GM19438 (cell line): Measurements from ENCODE around the gene CEBPA.
"Not testable (repeated sequence)": the region's sequence is repeated elsewhere in the genome, so short reads cannot be mapped to it uniquely, and the experiment has no call there.

ENCODE experiments used
- ATAC-seq: cut with Tn5 transposase; IDR thresholded peaks from one replicate; pipeline ENCODE4 v1.9.1; 2021; ENCODE audit warnings: low read depth; ENCODE audit not compliant: unreplicated experiment

Gene CEBPA

DNA sequence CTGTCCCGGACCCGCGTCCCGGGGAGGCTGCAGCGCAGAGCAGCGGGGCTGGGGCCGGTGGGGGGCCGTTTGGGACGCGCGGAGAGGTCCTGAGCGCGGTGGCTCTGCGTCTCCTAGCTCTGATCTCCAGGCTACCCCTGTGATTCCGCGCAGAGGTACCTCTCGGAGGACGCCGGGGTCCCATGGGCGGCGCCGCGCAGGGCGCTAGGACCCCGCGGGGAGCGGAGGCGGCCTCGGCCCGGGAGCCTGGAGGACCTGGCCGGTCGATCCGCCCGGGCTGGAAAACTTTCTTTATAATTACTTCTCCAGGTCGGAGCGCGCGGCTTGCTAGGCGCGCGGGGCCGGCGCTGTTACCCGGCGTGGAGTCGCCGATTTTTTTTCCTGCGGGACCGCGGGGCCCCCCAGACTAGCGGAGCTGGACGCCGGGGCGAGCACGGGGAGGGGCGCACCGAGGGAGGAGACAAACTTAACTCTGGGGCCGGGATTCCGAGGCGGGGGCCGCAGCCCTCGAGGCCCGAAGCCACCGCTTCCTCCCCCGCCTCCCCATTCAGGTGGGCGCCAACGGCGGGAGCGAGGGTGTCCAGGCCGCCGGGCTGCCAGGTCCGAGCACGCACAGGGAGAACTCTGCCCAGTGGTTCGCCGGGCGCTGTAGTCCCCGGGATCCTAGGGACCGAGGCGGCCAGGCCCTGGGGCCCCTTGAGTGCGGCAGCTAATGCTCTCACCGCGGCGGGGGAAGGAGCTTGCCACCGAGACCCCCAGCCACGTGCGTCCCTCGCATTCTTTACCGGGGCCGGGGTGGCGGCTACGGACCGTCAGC, 848 bp upstream of the CEBPA start:
- ATAC-seq = no peak

- ATAC-seq = no peak
Observed at GRCh38 chr19:33301900-33302174, 497 bp downstream of the CEBPA start.

- ATAC-seq = no peak
Observed at GRCh38 chr19:33301144-33301899, 1.0 kb downstream of the CEBPA start.

GRCh38 chr19:33300894-33301143, 1.5 kb downstream of the CEBPA start:
- no peak for ATAC-seq

- no peak for ATAC-seq
Observed at GRCh38 chr19:33300009-33300893, 2.1 kb downstream of the CEBPA start.

DNA sequence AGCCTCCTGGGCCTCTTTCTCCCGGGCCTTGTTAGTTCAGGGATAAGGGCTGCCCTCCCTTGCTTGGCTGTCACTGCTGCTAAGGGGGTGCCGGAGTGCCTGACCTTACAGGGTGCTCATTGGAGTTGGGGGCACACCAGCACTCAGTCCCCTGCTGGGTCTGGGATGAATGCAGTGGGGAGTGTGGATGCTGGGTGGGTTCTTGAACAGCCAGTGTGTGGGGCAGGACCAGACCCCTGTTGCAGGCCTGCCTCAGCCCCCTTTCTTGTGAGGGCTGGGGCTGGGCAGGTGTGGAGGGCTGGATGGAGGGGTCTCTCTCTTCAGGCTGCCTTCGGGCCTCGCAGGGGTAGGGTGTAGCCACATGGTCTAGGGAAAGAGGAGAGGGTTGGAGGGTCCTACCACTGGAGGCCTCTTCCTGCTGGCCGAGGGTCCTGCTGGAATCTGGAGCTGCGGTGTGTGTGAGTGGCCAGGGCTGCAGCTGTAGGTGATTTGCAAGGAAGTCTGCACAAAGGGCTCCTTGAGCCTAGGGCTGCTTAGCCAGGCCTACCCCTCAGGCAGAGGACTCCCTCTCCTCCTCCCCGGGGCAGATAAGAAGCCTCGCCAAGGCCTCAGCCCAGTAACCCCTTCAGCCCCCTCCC, 3.2 kb downstream of the CEBPA start:
- no peak for ATAC-seq

DNA sequence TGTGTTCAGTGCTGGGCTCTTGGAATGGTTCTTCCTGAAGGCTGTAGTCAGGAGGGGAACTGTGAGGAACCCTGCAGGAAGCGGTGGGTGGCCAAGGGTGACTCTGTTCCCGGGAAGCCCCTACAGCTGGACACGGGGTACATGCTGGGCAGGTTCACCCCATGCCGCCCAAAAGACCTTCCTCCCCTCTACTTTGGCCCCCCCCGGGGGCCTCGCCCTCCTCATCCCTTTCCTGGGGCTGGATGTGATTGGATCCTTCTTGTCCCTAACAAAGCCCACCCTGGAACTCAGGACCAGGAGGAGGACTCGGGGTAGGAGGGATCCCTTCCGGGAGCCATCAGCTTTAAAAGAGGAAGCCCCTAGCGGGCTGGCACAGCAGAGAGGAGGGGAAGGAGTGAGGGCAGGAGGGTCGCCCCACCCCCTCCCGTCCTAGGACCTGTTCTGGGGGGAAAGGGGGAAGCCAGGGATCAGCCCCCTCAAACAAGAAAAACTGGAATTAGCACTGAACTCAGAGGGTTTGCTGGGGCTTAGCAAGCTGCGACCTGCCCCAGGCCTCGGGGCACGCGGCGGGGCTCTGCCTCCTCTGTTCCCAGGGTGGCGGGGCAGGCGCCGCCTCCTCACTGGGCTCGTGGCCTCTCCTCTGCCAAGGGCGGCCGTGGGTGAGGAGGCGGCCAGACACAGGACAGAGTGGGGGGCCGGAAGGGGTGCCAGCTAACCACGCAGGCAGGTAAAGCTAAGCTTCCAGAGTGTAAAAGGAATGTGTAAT, 4.0 kb downstream of the CEBPA start:
- ATAC-seq = no peak

GRCh38 chr19:33297401-33298145, 4.8 kb downstream of the CEBPA start:
- no peak for ATAC-seq

DNA sequence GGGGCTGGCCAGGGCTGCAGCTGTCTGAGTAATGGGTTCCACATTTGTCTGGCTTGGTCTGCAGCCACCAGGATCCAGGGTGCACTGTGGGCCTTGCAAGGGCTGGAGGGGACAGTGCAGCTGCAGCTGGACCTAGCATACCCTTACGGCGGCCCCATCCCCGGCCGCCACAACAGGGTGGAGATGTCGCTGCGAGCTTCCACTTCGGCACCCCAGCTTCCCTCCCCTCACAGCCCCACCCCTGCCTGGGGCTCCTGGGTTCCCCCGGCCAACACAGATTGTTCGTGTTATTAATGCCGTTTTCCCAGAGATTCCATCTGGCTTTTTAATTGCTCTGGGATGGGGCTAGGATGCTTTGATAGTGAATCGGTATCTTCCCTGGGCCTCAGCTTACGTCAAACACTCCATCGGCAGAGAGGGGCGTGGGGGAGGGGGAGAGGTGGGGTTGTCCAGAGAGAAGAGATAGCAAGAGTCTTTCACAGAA, 5.8 kb downstream of the CEBPA start:
- no peak for ATAC-seq

DNA sequence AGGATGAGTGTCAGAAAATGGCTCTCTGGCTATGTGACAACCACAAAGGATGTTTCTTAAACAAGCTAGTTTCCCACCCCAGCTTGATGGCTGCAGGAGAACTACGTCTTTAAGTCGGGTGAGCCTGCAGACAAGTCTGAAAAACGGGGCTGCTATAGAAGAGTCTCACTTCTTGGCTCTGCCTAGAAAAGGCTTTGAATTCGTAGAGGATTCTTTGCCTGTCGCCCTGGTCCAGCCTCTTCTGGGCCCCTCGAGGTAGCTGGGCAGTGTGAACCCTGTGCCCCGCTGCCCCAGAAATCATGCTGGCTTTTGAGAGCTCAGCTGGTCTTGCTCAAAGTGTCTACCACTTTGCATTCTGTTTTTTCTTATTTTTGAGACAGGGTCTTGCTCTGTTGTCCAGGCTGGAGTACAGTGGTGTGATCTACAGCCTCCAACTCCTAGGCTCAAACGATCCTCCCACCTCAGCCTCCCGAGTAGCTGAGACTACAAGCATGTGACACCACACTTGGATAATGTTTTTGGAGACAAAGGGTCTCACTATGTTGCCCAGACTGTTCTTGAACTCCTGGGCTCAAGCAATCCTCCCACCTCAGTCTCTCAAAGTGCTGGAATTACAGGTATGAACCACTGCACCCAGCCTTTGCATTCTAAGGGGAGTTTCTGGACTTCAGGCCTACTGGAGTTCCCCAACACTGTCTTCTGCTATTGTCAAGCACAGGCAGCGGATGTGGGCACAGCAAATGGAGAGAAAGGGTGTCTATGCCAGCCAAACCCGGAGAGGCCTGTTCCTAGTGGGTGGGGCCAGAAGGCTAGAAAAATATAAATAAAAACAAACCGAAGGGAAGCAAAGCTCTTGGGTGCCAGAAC, 6.5 kb downstream of the CEBPA start:
- ATAC-seq = no peak

DNA sequence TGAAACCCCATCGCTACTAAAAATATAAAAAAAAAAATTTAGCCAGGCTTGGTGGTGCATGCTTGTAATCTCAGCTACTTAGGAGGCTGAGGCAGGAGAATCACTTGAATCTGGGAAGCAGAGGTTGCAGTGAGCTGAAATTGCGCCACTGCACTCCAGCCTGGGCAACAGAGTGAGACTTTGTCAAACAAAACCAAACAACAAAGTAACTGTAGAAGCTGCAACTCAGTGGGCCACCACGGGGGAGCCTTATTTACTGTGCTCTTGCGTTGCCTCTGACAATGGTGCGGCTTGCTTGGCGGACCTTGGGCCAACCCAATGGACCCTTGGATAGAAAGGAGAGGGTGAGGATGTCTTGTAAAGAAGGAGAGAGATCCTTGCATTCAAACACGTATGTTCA, 7.3 kb downstream of the CEBPA start:
- ATAC-seq = not testable (repeated sequence)

GRCh38 chr19:33294058-33294798, 8.1 kb downstream of the CEBPA start:
- ATAC-seq = no peak

GRCh38 chr19:33293255-33294057, 8.9 kb downstream of the CEBPA start:
- ATAC-seq = no peak

- ATAC-seq = no peak
Observed at GRCh38 chr19:33292595-33293254, 9.6 kb downstream of the CEBPA start.

DNA sequence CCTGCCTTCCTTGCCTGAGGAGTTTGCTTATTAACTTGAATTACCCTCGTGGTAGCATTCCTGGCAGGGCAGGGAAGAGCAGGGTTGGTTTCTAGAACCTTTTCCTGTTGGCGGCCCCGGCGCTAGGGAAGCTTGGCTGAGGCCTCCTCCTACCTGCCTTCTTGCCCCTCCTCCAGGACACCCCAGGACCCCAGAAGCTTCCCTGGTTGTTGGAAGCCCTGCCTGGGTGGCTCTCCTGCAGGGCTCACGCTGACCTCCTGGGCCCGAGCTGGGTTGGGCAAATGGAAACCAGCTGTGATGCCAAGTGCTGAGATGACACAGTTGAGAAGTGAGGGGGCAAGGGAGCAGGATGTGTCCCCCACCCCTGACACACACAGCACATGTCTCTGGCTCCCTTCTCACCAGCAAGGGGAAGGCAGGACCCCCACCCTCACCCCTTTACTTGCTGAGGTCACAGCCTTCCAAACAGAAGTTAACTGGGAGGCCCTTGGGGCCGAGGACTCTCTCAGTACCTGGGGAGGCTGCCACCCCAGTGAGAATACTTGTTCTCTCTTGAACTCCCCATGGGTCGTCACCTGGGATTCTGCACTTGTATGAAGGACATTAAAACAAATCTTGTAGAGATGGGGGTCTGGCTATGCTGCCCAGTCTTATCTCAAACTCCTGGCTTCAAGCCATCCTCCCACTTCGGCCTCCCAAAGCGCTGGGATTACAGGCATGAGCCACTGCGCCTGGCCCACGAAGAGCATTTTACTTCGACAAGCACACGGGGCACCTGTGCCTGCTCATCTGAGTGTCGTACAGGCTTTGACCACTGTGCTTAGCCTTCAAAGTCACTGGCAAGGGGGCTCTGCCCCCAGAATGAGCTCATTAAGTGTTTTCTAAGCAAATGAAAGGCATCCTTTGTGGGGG, 10.5 kb downstream of the CEBPA start:
- no peak for ATAC-seq
